A549 (cell line): Measurements from ENCODE around the gene TSC22D3. TPM values are rescaled to one million over a fixed set of nuclear protein-coding genes. Genes with fewer than 3 reads are reported as not detected.

Experiments used
- ATAC-seq, 2 experiments: fragments of 200-7000 bp in 1 of 2; fragments of >200 bp in 1 of 2; cut with Nextera tagmentation in 1 of 2; cut with Tn5 transposase in 1 of 2; 3 replicates each; pipeline versions ENCODE4 v1.8.0 to v1.9.1; 2018 to 2020; ENCODE audit warnings: mild to moderate bottlenecking in 1 of 2, moderate library complexity in 1 of 2
- CTCF ChIA-PET: fragments of 300-600 bp; sonication (Branson Sonifier 250); formaldehyde crosslinking; extraction: SDS; loops from one replicate; lab custom pipeline; 2021; ENCODE audit warnings: antibody characterized with exemption, inconsistent platforms; lab: Yijun Ruan, JAX
- POLR2A ChIA-PET: fragments of 350-600 bp; formaldehyde crosslinking; extraction: SDS; loops from one replicate; lab custom pipeline; 2021; ENCODE audit warnings: antibody characterized with exemption, inconsistent platforms; lab: Yijun Ruan, JAX
- DNase-seq, 2 experiments: peaks; one replicate each; pipeline versions ENCODE4 v3.0.0 to v3.0.0-alpha.2; 2011 to 2016; ENCODE audit warnings: low read depth in 1 of 2, low spot score in 1 of 2
- FAIRE-seq: peaks from 2 replicates; lab custom pipeline; 2011; peaks lifted over from hg19 to GRCh38; lab: Jason Lieb, UNC
- H3K27ac ChIP-seq, 2 experiments: fragments of >200 bp; sonication (Bioruptor Twin); formaldehyde crosslinking; 3 replicates each; pipeline ENCODE4 v1.5.1; 2016 to 2017
- H3K4me1 ChIP-seq: fragments of >200 bp; sonication (Bioruptor Twin); formaldehyde crosslinking; 3 replicates; pipeline ENCODE4 v1.6.1; 2016
- H3K4me2 ChIP-seq: fragments of >200 bp; sonication (Bioruptor Twin); formaldehyde crosslinking; 3 replicates; pipeline ENCODE4 v1.6.1; 2016
- H3K4me3 ChIP-seq: fragments of >200 bp; sonication (Bioruptor Twin); formaldehyde crosslinking; 3 replicates; pipeline ENCODE4 v1.5.1; 2016
- H3K9me3 ChIP-seq: fragments of >200 bp; sonication (Bioruptor Twin); formaldehyde crosslinking; 3 replicates; pipeline ENCODE4 v1.6.1; 2016
- BCL3 ChIP-seq: fragments of >200 bp; sonication (Bioruptor Twin); formaldehyde crosslinking; IDR thresholded peaks from 3 replicates; pipeline ENCODE4 v1.6.1; 2016
- CBX2 ChIP-seq: fragments of 200-600 bp; sonication (generic); IDR thresholded peaks from 2 replicates; pipeline ENCODE4 v1.6.1; 2016; ENCODE audit warnings: low read depth, mild to moderate bottlenecking, borderline replicate concordance
- CHD2 ChIP-seq: fragments of 150-350 bp; IDR thresholded peaks from 2 replicates; pipeline ENCODE4 v1.6.1; 2014; ENCODE audit warnings: low read length; ENCODE audit not compliant: partially characterized antibody
- CTCF ChIP-seq: fragments of >200 bp; sonication (Bioruptor Twin); formaldehyde crosslinking; IDR thresholded peaks from 3 replicates; pipeline ENCODE4 v1.5.1; 2016
- E2F6 ChIP-seq: IDR thresholded peaks from 2 replicates; pipeline ENCODE4 v1.6.1; 2012; ENCODE audit warnings: low read depth, borderline replicate concordance
- EHMT2 ChIP-seq: fragments of 200-600 bp; sonication (generic); IDR thresholded peaks from 2 replicates; pipeline ENCODE4 v1.6.1; 2016; ENCODE audit warnings: antibody characterized with exemption, low read depth, mild to moderate bottlenecking, moderate library complexity
- ESRRA ChIP-seq: fragments of 150-350 bp; IDR thresholded peaks from 2 replicates; pipeline ENCODE4 v1.6.1; 2014; ENCODE audit warnings: mild to moderate bottlenecking, low read length, borderline replicate concordance
- HOXB13 ChIP-seq: fragments of 250-450 bp; sonication (Bioruptor Pico); IDR thresholded peaks from 2 replicates; pipeline ENCODE4 v1.5.0; 2020; ENCODE audit warnings: low read depth, mild to moderate bottlenecking, moderate library complexity
- JUN ChIP-seq, 2 experiments: fragments of >200 bp; sonication (Bioruptor Twin); formaldehyde crosslinking; IDR thresholded peaks; 2 replicates in 1 of 2; 3 replicates in 1 of 2; pipeline ENCODE4 v1.6.1; 2016 to 2017
- KDM1A ChIP-seq: fragments of 200-600 bp; sonication (generic); IDR thresholded peaks from 2 replicates; pipeline ENCODE4 v1.6.1; 2016; ENCODE audit warnings: low read depth, mild to moderate bottlenecking
- MYC ChIP-seq: IDR thresholded peaks from 2 replicates; pipeline ENCODE4 v1.6.1; 2012; ENCODE audit warnings: mild to moderate bottlenecking, inconsistent platforms, low read length, improper control_type of control experiment, borderline replicate concordance
- NPAS2 ChIP-seq: fragments of 250-450 bp; sonication (Bioruptor Pico); IDR thresholded peaks from 2 replicates; pipeline ENCODE4 v1.8.0; 2022; ENCODE audit warnings: mild to moderate bottlenecking, moderate library complexity, borderline replicate concordance
- NR3C1 ChIP-seq: fragments of >200 bp; sonication (Bioruptor Twin); formaldehyde crosslinking; IDR thresholded peaks from 3 replicates; pipeline ENCODE4 v1.6.1; 2017
- PBX3 ChIP-seq: IDR thresholded peaks from 2 replicates; pipeline ENCODE4 v1.6.1; 2012
- POLR2AphosphoS2 ChIP-seq: conservative IDR thresholded peaks from 2 replicates; pipeline ENCODE4 v1.6.1; 2012; ENCODE audit warnings: low read length, improper control_type of control experiment, inconsistent platforms
- RAD21 ChIP-seq, 2 experiments: fragments of >200 bp in 1 of 2; sonication (Bioruptor Twin) in 1 of 2; formaldehyde crosslinking in 1 of 2; IDR thresholded peaks in 1 of 2; conservative IDR thresholded peaks in 1 of 2; 2 replicates in 1 of 2; 3 replicates in 1 of 2; pipeline ENCODE4 v1.6.1; 2012 to 2018; ENCODE audit warnings: inconsistent platforms in 1 of 2
- RARB ChIP-seq: fragments of 250-450 bp; sonication (Bioruptor Pico); IDR thresholded peaks from 2 replicates; pipeline ENCODE4 v1.8.0; 2021; ENCODE audit warnings: mild to moderate bottlenecking, moderate library complexity
- RFX5 ChIP-seq: fragments of 450-650 bp; IDR thresholded peaks from 2 replicates; pipeline ENCODE4 v1.7.1; 2014; ENCODE audit warnings: antibody characterized with exemption, mild to moderate bottlenecking, moderate library complexity
- SMC3 ChIP-seq: fragments of >200 bp; sonication (Bioruptor Twin); formaldehyde crosslinking; IDR thresholded peaks from 3 replicates; pipeline ENCODE4 v1.6.1; 2018; ENCODE audit warnings: inconsistent platforms
- SREBF2 ChIP-seq: fragments of 450-650 bp; IDR thresholded peaks from 2 replicates; pipeline ENCODE4 v1.6.1; 2014; ENCODE audit warnings: mild to moderate bottlenecking, moderate library complexity
- TFCP2L1 ChIP-seq: fragments of 250-450 bp; sonication (Bioruptor Pico); IDR thresholded peaks from 2 replicates; pipeline ENCODE4 v1.5.0; 2021; ENCODE audit warnings: mild to moderate bottlenecking
- USF2 ChIP-seq: fragments of 450-650 bp; IDR thresholded peaks from 2 replicates; pipeline ENCODE4 v1.6.1; 2014; ENCODE audit warnings: antibody characterized with exemption
- ZFP36 ChIP-seq: fragments of 450-650 bp; IDR thresholded peaks from 2 replicates; pipeline ENCODE4 v1.6.1; 2014; ENCODE audit warnings: borderline replicate concordance; ENCODE audit not compliant: partially characterized antibody
- ZNF302 ChIP-seq: fragments of 250-450 bp; sonication (Bioruptor Pico); IDR thresholded peaks from 2 replicates; pipeline ENCODE4 v1.9.0; 2021; ENCODE audit warnings: inconsistent platforms, mild to moderate bottlenecking, moderate library complexity
- WGBS: methylation state at CpG from one replicate; pipeline ENCODE4 v1.1.6; 2017; ENCODE audit errors: missing lambda C conversion rate; 5-methylcytosine and 5-hydroxymethylcytosine counted together
- polyA plus RNA-seq, 4 experiments: library from polyadenylated mRNA; depleted of rRNA in 3 of 4; stranded (reverse); fragments of >200 nt; fragmentation: RNase III in 1 of 4; extraction: RNeasy Plus Mini Kit Qiagen cat#74134 plus additional on column Dnase treatment in 1 of 4; gene quantifications; 2 replicates in 3 of 4; 3 replicates in 1 of 4; pipeline ENCODE4 v1.2.3, GENCODE V29; 2011 to 2017

The TSC22D3 gene
- polyA plus RNA-seq, 2 of the 4 experiments (the other 2 are of a cell fraction): 12.2 to 65.4 TPM

GRCh38 chrX:107752043-107752442 lies 23.5 kb downstream of the TSC22D3 start:
- ChIA-PET POLR2A (interaction anchor here (0.5 to 1.5 kb wide), 2 partner anchors 10 to 36 kb away, joined by 3 to 4 read pairs; no protein-coding TSS in a partner anchor), CTCF (interaction anchor here (2.2 kb wide), 1 partner anchor 79 kb away, joined by 7 read pairs; no protein-coding TSS in a partner anchor)
- H3K9me3 ChIP-seq: no peaks in the 10 kb centered on the region
- WGBS: 78% methylated on average over 3 of the region's 3 CpGs
- DNase-seq (no peak), FAIRE-seq (no peak), ATAC-seq (no peak)
- no peak overlapping the region for H3K4me2 ChIP-seq
- TF ChIP-seq ESRRA: no peak
- TF ChIP-seq USF2: no peak
- no peak for TF ChIP-seq MYC
- no peak for TF ChIP-seq CHD2
- TF ChIP-seq RFX5: no peak
- H3K4me3 ChIP-seq: no peak overlapping the region
- H3K4me1 ChIP-seq: peaks cover 11% of the 10 kb centered on the region
- no peak overlapping the region for H3K27ac ChIP-seq

- no peak overlapping the region for H3K27ac ChIP-seq
- H3K9me3 ChIP-seq: no peaks in the 10 kb centered on the region
- DNase-seq (no peak), ATAC-seq (no peak), FAIRE-seq (no peak)
- no peak overlapping the region for H3K4me3 ChIP-seq
- CTCF ChIA-PET: interaction anchor here (0.6 to 5.6 kb wide), 3 partner anchors 25 to 34 kb away, joined by 3 to 26 read pairs (median 3); partner anchors contain the start of genes NCBP2L and TSC22D3
- TF ChIP-seq SMC3 (no peak), TFCP2L1 (CRISPR knock-in tag) (no peak), E2F6 (no peak), USF2 (no peak), SREBF2 (no peak), CTCF (no peak), EHMT2 (no peak), RAD21 (conservative IDR thresholded peaks at IDR 0.05 in 1 of 2, IDR thresholded peaks at IDR 0.05 in 1 of 2) (no peak), RARB (CRISPR knock-in tag) (no peak), ZFP36 (no peak), HOXB13 (CRISPR knock-in tag) (no peak), BCL3 (no peak), NPAS2 (CRISPR knock-in tag) (no peak), PBX3 (no peak), NR3C1 (no peak), KDM1A (no peak), ZNF302 (CRISPR knock-in tag) (no peak), POLR2AphosphoS2 (no peak), JUN (IDR thresholded peaks at IDR 0.05) (no peak), CBX2 (no peak)
- 68% methylated on average over 7 of the region's 7 CpGs for WGBS
- no peak overlapping the region for H3K4me2 ChIP-seq
- POLR2A ChIA-PET: no interaction called here
- peaks cover 11% of the 10 kb centered on the region for H3K4me1 ChIP-seq
These were observed 24.6 kb downstream of the TSC22D3 start for GRCh38 chrX:107750861-107751445.
